ENCODE results near the gene SIRPA. TPM values are rescaled to one million over a fixed set of nuclear protein-coding genes. Genes with fewer than 3 reads are reported as not detected.
A peak's percentile ranks its signal among the peaks of the same experiment; 100 is the strongest.

SIRPA gene
- total RNA-seq, 1 experiment from 2014 or later, result 0.30 TPM

GRCh38 chr20:1877609-1878200 is 17.5 kb upstream of the SIRPA start:
- Histone ChIP-seq H3K36me3 (ENCODE audit: insufficient read depth, low read length) (no peaks in the 10 kb centered on the region), H4K20me1 (ENCODE audit: insufficient read depth, low read depth, low read length) (peaks cover 7% of the 10 kb centered on the region; the same call in 1 of the 2 replicates), H3K4me2 (ENCODE audit: low read depth, low read length, poor library complexity, severe bottlenecking) (no peak overlapping the region), H3K9ac (ENCODE audit: low read length) (no peak overlapping the region), H3K27me3 (ENCODE audit: low read length) (no peaks in the 10 kb centered on the region), H3K27ac (ENCODE audit: low read length) (no peak overlapping the region), H3K9me3 (ENCODE audit: low read length) (no peaks in the 10 kb centered on the region), H3K9me2 (replicated peaks; ENCODE audit: insufficient read depth, low read length) (no peaks in the 10 kb centered on the region), H3K79me2 (ENCODE audit: low read length) (no peaks in the 10 kb centered on the region), H2AFZ (ENCODE audit: low read length) (no peak overlapping the region), H3K4me3 (ENCODE audit: low read length) (no peak overlapping the region), H3K4me1 (ENCODE audit: low read length) (peaks cover 18% of the 10 kb centered on the region)
- no peak for DNase-seq

- no peaks in the 10 kb centered on the region for H3K36me3 ChIP-seq (ENCODE audit: insufficient read depth, low read length)
- H3K9me3 ChIP-seq (ENCODE audit: low read length), result no peaks in the 10 kb centered on the region
- no peaks in the 10 kb centered on the region for H3K79me2 ChIP-seq (ENCODE audit: low read length)
- no peak overlapping the region; the same call in 1 of the 2 replicates for H2AFZ ChIP-seq (ENCODE audit: low read length)
- peak; percentile 57 for DNase-seq
- peaks cover 7% of the 10 kb centered on the region; the same call in 1 of the 2 replicates for H4K20me1 ChIP-seq (ENCODE audit: insufficient read depth, low read depth, low read length)
- peak overlapping the region; percentile 48 for H3K4me2 ChIP-seq (ENCODE audit: low read depth, low read length, poor library complexity, severe bottlenecking)
- peak overlapping the region; percentile 20; the same call in 1 of the 2 replicates for H3K9ac ChIP-seq (ENCODE audit: low read length)
- peak overlapping the region; percentile 32; the same call in 1 of the 2 replicates for H3K4me3 ChIP-seq (ENCODE audit: low read length)
- peaks cover 21% of the 10 kb centered on the region for H3K4me1 ChIP-seq (ENCODE audit: low read length)
- no peaks in the 10 kb centered on the region for H3K9me2 ChIP-seq (replicated peaks; ENCODE audit: insufficient read depth, low read length)
- no peaks in the 10 kb centered on the region for H3K27me3 ChIP-seq (ENCODE audit: low read length)
- no peak overlapping the region for H3K27ac ChIP-seq (ENCODE audit: low read length)
Observed at GRCh38 chr20:1879369-1879768, 15.8 kb upstream of the SIRPA start.

GRCh38 chr20:1879934-1880333 is 15.3 kb upstream of the SIRPA start:
- peak overlapping the region; percentile 48 for H3K4me2 ChIP-seq (ENCODE audit: low read depth, low read length, poor library complexity, severe bottlenecking)
- H3K9me2 ChIP-seq (replicated peaks; ENCODE audit: insufficient read depth, low read length), result no peaks in the 10 kb centered on the region
- H4K20me1 ChIP-seq (ENCODE audit: insufficient read depth, low read depth, low read length), result peaks cover 7% of the 10 kb centered on the region; the same call in 1 of the 2 replicates
- H3K79me2 ChIP-seq (ENCODE audit: low read length), result no peaks in the 10 kb centered on the region
- H3K9ac ChIP-seq (ENCODE audit: low read length), result no peak overlapping the region
- peaks cover 21% of the 10 kb centered on the region for H3K4me1 ChIP-seq (ENCODE audit: low read length)
- H3K27ac ChIP-seq (ENCODE audit: low read length), result no peak overlapping the region
- H3K9me3 ChIP-seq (ENCODE audit: low read length), result no peaks in the 10 kb centered on the region
- no peak for DNase-seq
- no peak overlapping the region for H3K4me3 ChIP-seq (ENCODE audit: low read length)
- no peak overlapping the region for H2AFZ ChIP-seq (ENCODE audit: low read length)
- H3K36me3 ChIP-seq (ENCODE audit: insufficient read depth, low read length), result no peaks in the 10 kb centered on the region
- H3K27me3 ChIP-seq (ENCODE audit: low read length), result no peaks in the 10 kb centered on the region

DNA sequence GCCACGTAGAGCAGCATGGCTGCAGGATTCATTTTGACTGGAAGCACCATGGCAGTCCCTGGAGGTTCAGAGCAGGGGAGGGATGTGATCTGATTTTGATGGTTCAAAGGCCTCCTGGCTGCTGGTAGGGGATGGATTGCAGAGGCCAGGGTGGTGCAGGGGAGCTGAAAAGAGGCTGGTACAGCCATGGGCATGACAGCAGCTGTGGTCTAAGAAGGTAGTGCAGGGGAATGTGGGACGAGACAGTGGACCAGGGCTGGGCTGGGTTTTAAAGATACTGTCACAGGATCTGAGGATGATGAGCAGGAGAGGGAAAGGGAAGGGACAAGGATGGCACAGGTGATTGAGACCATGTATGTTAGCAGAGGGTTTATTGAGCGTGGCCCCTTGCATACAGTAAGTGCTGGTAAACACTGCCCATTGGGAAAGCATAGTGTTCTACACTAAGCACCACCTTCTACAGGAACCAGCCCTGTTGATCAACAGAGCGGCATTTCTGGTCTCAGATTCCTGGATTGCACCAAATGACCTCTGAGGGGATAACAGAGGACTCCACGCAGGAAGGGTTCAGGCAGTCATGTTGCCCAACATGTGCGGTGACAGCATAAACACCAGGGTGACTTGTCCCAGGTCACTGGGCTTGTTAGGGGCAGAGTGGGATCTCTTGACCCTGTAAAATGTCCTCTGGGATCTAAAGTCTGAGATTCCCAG is 14.5 kb upstream of the SIRPA start:
- H3K27ac ChIP-seq (ENCODE audit: low read length), result no peak overlapping the region
- no peaks in the 10 kb centered on the region for H3K79me2 ChIP-seq (ENCODE audit: low read length)
- no peaks in the 10 kb centered on the region for H3K36me3 ChIP-seq (ENCODE audit: insufficient read depth, low read length)
- DNase-seq, result no peak
- no peaks in the 10 kb centered on the region for H3K27me3 ChIP-seq (ENCODE audit: low read length)
- no peak overlapping the region for H3K4me2 ChIP-seq (ENCODE audit: low read depth, low read length, poor library complexity, severe bottlenecking)
- H3K9ac ChIP-seq (ENCODE audit: low read length), result no peak overlapping the region
- no peak overlapping the region for H3K4me3 ChIP-seq (ENCODE audit: low read length)
- H2AFZ ChIP-seq (ENCODE audit: low read length), result no peak overlapping the region
- no peaks in the 10 kb centered on the region for H3K9me2 ChIP-seq (replicated peaks; ENCODE audit: insufficient read depth, low read length)
- no peaks in the 10 kb centered on the region for H3K9me3 ChIP-seq (ENCODE audit: low read length)
- peaks cover 21% of the 10 kb centered on the region for H3K4me1 ChIP-seq (ENCODE audit: low read length)
- H4K20me1 ChIP-seq (ENCODE audit: insufficient read depth, low read depth, low read length), result peaks cover 7% of the 10 kb centered on the region; the same call in 1 of the 2 replicates

- Histone ChIP-seq H3K9me2 (replicated peaks; ENCODE audit: insufficient read depth, low read length) (no peaks in the 10 kb centered on the region), H3K4me1 (ENCODE audit: low read length) (peaks cover 21% of the 10 kb centered on the region), H3K36me3 (ENCODE audit: insufficient read depth, low read length) (no peaks in the 10 kb centered on the region), H3K27ac (ENCODE audit: low read length) (no peak overlapping the region), H2AFZ (ENCODE audit: low read length) (no peak overlapping the region), H3K4me2 (ENCODE audit: low read depth, low read length, poor library complexity, severe bottlenecking) (no peak overlapping the region), H3K79me2 (ENCODE audit: low read length) (no peaks in the 10 kb centered on the region), H3K9me3 (ENCODE audit: low read length) (no peaks in the 10 kb centered on the region), H4K20me1 (ENCODE audit: insufficient read depth, low read depth, low read length) (peaks cover 7% of the 10 kb centered on the region; the same call in 1 of the 2 replicates), H3K27me3 (ENCODE audit: low read length) (no peaks in the 10 kb centered on the region), H3K9ac (ENCODE audit: low read length) (no peak overlapping the region), H3K4me3 (ENCODE audit: low read length) (no peak overlapping the region)
- DNase-seq, result no peak
Observed at GRCh38 chr20:1881240-1881835, 13.9 kb upstream of the SIRPA start.

- H2AFZ ChIP-seq (ENCODE audit: low read length), result no peak overlapping the region
- H3K27ac ChIP-seq (ENCODE audit: low read length), result no peak overlapping the region
Observed at GRCh38 chr20:1882026-1882425, 13.2 kb upstream of the SIRPA start.

DNA sequence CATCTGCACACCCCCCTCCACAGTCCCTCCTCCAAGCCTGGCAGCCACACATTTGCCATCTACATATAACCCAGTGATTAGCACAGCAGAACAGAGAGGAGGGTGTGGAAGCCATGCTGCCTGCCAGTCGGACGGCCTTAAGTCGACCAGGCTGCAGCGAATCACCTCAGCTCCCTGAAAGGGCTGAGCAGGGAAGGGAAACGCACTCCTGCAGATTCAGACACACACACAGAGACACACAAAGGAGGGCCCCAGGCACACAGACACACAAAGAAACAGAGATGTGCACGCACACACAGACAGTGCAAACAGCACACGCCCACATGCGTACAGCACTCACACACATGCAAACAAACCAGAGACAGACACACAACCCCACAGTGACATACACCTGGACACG is 11.2 kb upstream of the SIRPA start:
- Histone ChIP-seq H3K4me2 (ENCODE audit: low read depth, low read length, poor library complexity, severe bottlenecking) (no peak overlapping the region), H3K27me3 (ENCODE audit: low read length) (no peaks in the 10 kb centered on the region), H3K4me1 (ENCODE audit: low read length) (peaks cover 13% of the 10 kb centered on the region), H3K4me3 (ENCODE audit: low read length) (no peak overlapping the region), H2AFZ (ENCODE audit: low read length) (no peak overlapping the region), H3K36me3 (ENCODE audit: insufficient read depth, low read length) (no peaks in the 10 kb centered on the region), H3K27ac (ENCODE audit: low read length) (no peak overlapping the region), H4K20me1 (ENCODE audit: insufficient read depth, low read depth, low read length) (peaks cover 7% of the 10 kb centered on the region; the same call in 1 of the 2 replicates), H3K9me2 (replicated peaks; ENCODE audit: insufficient read depth, low read length) (no peaks in the 10 kb centered on the region), H3K79me2 (ENCODE audit: low read length) (no peaks in the 10 kb centered on the region), H3K9me3 (ENCODE audit: low read length) (no peaks in the 10 kb centered on the region), H3K9ac (ENCODE audit: low read length) (no peak overlapping the region)
- DNase-seq, result no peak

More at GRCh38 chr20:1882026-1882425, 13.2 kb upstream of the SIRPA start:
- Histone ChIP-seq H3K4me3 (ENCODE audit: low read length) (no peak overlapping the region), H3K9ac (ENCODE audit: low read length) (no peak overlapping the region), H3K27me3 (ENCODE audit: low read length) (no peaks in the 10 kb centered on the region), H3K4me1 (ENCODE audit: low read length) (peaks cover 21% of the 10 kb centered on the region), H3K4me2 (ENCODE audit: low read depth, low read length, poor library complexity, severe bottlenecking) (no peak overlapping the region), H3K9me3 (ENCODE audit: low read length) (no peaks in the 10 kb centered on the region), H4K20me1 (ENCODE audit: insufficient read depth, low read depth, low read length) (peaks cover 7% of the 10 kb centered on the region; the same call in 1 of the 2 replicates), H3K36me3 (ENCODE audit: insufficient read depth, low read length) (no peaks in the 10 kb centered on the region), H3K79me2 (ENCODE audit: low read length) (no peaks in the 10 kb centered on the region), H3K9me2 (replicated peaks; ENCODE audit: insufficient read depth, low read length) (no peaks in the 10 kb centered on the region)
- no peak for DNase-seq

- H3K4me1 ChIP-seq (ENCODE audit: low read length), result peaks cover 2% of the 10 kb centered on the region
- H3K79me2 ChIP-seq (ENCODE audit: low read length), result no peaks in the 10 kb centered on the region
- peaks cover 7% of the 10 kb centered on the region; the same call in 1 of the 2 replicates for H4K20me1 ChIP-seq (ENCODE audit: insufficient read depth, low read depth, low read length)
- no peaks in the 10 kb centered on the region for H3K9me2 ChIP-seq (replicated peaks; ENCODE audit: insufficient read depth, low read length)
- no peak overlapping the region for H2AFZ ChIP-seq (ENCODE audit: low read length)
- no peak overlapping the region for H3K4me3 ChIP-seq (ENCODE audit: low read length)
- no peak overlapping the region for H3K4me2 ChIP-seq (ENCODE audit: low read depth, low read length, poor library complexity, severe bottlenecking)
- H3K36me3 ChIP-seq (ENCODE audit: insufficient read depth, low read length), result no peaks in the 10 kb centered on the region
- H3K27me3 ChIP-seq (ENCODE audit: low read length), result no peaks in the 10 kb centered on the region
- H3K9me3 ChIP-seq (ENCODE audit: low read length), result no peaks in the 10 kb centered on the region
- H3K9ac ChIP-seq (ENCODE audit: low read length), result no peak overlapping the region
- no peak for DNase-seq
- H3K27ac ChIP-seq (ENCODE audit: low read length), result no peak overlapping the region
Observed at GRCh38 chr20:1885254-1885653, 10.0 kb upstream of the SIRPA start.
